GM19372 (cell line): ENCODE data around the gene RNF223.
"Not testable (repeated sequence)": the region's sequence is repeated elsewhere in the genome, so short reads cannot be mapped to it uniquely, and the experiment has no call there.

Experiments used
- ATAC-seq: cut with Tn5 transposase; IDR thresholded peaks from one replicate; pipeline ENCODE4 v1.9.1; 2021; ENCODE audit warnings: mild to moderate bottlenecking, low read depth, moderate library complexity; ENCODE audit not compliant: unreplicated experiment

Gene RNF223

GRCh38 chr1:1088029-1088800 lies 14.1 kb upstream of the RNF223 start:
- no peak for ATAC-seq

GRCh38 chr1:1087351-1088028 lies 13.4 kb upstream of the RNF223 start:
- no peak for ATAC-seq

GRCh38 chr1:1086911-1087341 lies 12.8 kb upstream of the RNF223 start:
- no peak for ATAC-seq

- ATAC-seq = no peak
Measured at GRCh38 chr1:1085911-1086841, 12.1 kb upstream of the RNF223 start.

- no peak for ATAC-seq
Measured at GRCh38 chr1:1085171-1085841, 11.2 kb upstream of the RNF223 start.

- ATAC-seq = no peak
Measured at GRCh38 chr1:1084372-1085170, 10.5 kb upstream of the RNF223 start.

- no peak for ATAC-seq
Measured at GRCh38 chr1:1083416-1084371, 9.6 kb upstream of the RNF223 start.

GRCh38 chr1:1082776-1083415 lies 8.8 kb upstream of the RNF223 start:
- no peak for ATAC-seq

DNA sequence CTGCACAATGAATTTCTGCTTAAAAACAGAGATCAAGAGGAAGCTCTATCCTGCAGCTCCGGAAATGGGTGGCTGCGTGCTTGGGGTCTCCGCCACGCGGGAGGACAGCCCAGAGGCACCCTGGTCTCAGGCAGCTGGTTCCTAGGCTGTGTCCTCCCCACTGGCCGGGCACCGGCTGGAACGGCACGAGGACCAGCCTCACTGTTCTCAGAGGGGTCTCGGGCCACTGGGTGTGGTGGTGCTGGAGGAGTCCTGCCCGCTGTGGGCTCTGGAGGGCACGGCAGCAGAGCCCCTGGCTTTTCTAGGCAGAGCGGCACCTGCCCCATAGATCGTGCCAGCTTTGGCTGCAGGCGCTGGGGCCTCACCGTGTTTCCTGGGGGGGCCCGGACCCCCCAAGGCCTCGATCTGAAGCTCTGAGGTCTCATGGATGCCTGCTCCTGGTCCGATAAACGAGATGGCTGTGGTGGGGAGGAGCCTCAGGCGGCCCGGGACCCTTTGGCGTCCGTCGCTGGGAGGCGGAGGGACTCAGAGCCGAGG lies 8.2 kb upstream of the RNF223 start:
- no peak for ATAC-seq

DNA sequence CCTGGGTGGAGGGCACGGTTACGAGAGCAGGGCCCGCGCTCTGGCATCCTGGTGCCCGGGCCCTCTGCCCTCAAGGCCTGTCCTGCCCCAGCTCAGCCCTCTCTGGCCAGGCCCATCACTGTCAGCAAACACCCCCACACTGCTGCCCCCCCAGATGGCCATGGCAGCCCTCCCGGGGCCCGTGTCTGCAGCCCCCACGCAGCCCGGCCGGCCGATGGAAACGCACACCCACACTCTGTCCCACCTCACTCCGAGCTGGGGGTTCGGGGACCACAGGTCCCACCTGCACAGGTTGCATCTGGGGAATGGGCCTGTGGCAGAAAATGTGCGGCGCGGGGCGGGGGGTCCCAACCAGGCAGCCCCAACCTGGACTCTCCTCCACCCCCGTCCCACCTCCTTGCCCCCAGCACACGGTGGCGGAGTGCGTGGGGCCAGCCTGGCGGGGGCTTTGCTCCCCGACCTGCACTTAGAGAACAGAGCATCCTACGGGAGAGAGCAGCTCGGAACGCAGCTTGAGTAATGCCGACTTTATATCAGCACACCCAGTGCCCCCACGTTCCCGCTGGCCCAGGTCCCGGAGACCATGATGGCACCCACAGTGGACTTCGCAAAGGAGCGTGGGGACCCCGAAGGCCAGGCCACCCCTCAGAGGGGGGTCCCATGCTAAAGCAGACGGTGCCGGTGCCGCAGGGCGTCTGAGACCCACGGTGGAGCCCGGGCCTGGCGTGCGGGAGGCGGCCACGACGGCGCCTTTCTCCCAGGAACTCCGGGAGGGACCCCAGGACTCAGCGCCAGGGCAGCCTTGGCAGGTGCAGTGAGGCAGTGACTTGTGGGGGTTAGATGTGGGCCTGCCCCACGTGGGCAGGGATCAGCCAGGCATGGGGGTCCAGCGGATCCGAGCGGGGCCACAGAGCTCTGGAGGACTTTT lies 7.5 kb upstream of the RNF223 start:
- no peak for ATAC-seq

GRCh38 chr1:1080951-1081310 lies 6.8 kb upstream of the RNF223 start:
- no peak for ATAC-seq

GRCh38 chr1:1080122-1080757 lies 6.1 kb upstream of the RNF223 start:
- ATAC-seq = no peak

DNA sequence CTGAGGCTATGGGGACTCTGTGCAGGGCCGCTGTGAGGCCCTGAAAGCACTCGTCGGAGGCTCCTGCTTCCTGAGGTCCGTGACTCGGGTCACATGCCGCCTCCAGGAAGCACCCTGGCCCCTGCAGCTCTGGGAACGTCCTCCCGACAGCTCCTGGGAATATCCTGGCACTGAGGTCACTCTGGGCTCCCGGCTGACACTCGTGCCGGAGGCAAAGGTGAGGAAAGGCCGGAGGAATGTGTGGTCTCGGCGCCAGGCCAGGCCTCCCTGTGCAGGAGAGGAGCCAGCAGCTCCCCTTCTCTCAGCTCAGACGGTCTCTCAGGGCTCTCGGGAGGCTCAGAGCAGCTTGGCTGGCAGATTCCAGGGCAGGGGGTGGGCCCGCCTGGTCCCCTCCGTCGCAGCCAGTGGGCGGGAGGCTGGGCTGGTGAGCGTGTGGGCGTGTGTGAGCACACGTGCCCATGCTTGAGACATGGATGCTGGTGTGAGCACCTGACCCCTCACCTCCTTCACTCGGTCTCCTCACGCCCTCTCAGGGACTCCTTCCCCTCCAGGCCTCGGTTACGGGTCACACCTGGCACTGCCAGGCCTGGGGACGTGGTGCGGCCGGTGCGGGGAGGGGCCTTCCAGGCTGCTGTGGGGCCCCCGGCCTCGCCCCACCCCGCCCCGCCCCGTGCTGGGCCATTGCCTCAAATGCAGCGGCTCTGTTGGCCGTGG lies 5.5 kb upstream of the RNF223 start:
- no peak for ATAC-seq

DNA sequence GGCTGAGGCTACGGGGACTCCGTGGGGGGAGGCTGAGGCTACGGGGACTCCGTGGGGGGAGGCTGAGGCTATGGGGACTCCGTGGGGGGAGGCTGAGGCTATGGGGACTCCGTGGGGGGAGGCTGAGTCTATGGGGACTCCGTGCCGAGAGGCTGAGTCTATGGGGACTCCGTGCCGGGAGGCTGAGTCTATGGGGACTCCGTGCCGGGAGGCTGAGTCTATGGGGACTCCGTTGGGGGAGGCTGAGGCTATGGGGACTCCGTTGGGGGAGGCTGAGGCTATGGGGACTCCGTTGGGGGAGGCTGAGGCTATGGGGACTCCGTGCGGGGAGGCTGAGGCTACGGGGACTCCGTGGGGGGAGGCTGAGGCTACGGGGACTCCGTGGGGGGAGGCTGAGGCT lies 3.3 kb upstream of the RNF223 start:
- ATAC-seq = not testable (repeated sequence)

GRCh38 chr1:1075148-1075935 lies 1.2 kb upstream of the RNF223 start:
- ATAC-seq = no peak
